ENCODE data around the gene SLC12A7. TPM values are rescaled to one million over a fixed set of nuclear protein-coding genes. Genes with fewer than 3 reads are reported as not detected.

The SLC12A7 gene
- total RNA-seq, 1 experiment from 2014 or later, result 30.8 TPM

DNA sequence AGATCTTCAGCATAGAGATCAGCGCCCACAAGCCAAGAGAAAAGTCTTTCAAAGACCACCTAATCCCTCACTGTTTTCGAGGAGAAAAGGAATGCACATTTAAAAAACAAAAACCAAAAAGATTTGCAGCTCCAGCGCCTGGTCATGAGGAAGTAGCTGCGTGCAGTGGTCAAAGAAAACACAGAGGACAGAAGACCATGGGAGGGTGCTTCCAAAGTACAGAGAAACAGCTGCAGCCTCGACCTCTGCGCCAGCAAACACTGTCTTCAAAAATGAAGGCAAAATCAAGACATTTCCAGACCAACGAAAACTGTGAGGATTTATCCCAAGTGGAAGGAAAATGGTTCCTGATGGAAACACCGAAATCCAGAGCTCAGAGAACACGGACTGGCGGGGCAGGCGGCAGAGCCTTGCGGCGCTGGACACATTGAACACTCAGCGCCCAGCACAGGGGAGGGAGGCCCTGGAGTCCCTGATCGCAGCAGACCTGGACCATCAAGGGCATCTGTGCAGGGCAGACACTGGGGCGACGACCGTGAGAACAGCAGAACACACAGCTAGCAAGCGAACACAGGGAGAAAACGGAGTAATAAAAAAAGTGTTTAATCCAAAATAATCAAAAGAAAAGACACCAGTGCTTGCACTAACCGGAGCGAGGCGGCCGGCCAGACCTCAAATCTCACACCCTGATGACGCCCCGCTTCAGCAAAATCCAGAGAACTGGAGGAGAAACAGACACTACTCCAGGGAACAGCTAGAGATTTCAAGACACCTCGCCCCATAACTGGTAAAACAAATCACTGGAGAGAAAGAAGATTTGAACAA lies 12.6 kb upstream of the SLC12A7 start:
- H2BK15ac ChIP-seq (ENCODE audit: low read depth, low read length), result no peak overlapping the region
- H4K5ac ChIP-seq (ENCODE audit: insufficient read length, low read depth, low read length), result no peak overlapping the region
- H3K79me1 ChIP-seq (ENCODE audit: insufficient read depth, low read depth, low read length, poor library complexity, severe bottlenecking), result no peaks in the 10 kb centered on the region
- H3K4me1 ChIP-seq (ENCODE audit: insufficient read depth, low read length), result no peaks in the 10 kb centered on the region
- no peak overlapping the region for H3K14ac ChIP-seq (ENCODE audit: insufficient read depth, low read length)
- no peak overlapping the region for H3K56ac ChIP-seq (ENCODE audit: insufficient read length, low read depth, low read length)
- no peak overlapping the region for H4K91ac ChIP-seq (ENCODE audit: insufficient read length, low read depth, low read length)
- H3K23me2 ChIP-seq (ENCODE audit: insufficient read length, low read depth, low read length, poor library complexity, severe bottlenecking), result no peaks in the 10 kb centered on the region
- H3K4me2 ChIP-seq (ENCODE audit: insufficient read depth, insufficient read length, low read length), result no peak overlapping the region
- no peak overlapping the region for H3K27ac ChIP-seq (ENCODE audit: insufficient read length, low read depth, low read length)
- no peak overlapping the region for H2AK5ac ChIP-seq (ENCODE audit: insufficient read length, low read length)
- no peaks in the 10 kb centered on the region for H3K27me3 ChIP-seq (ENCODE audit: insufficient read depth, low read length)
- no peak overlapping the region for H3K23ac ChIP-seq (ENCODE audit: insufficient read length, low read depth, low read length)
- Mint-ChIP-seq H3K36me3 (ENCODE audit: insufficient read depth in 1 of 3, low read depth in 3 of 3) (peaks cover 0 to 5% (median 0%) of the 10 kb centered on the region in 3 experiments; a peak in 5 of 7 replicates), H3K4me1 (peaks cover 7 to 12% of the 10 kb centered on the region in 2 experiments; a peak in 3 of 4 replicates), H3K27me3 (ENCODE audit: low read depth) (peaks cover 13% of the 10 kb centered on the region), H3K4me3 (no peak overlapping the region), H3K9me3 (peaks cover 3 to 8% of the 10 kb centered on the region in 2 experiments), H3K27ac (no peak overlapping the region; a peak in 1 of 7 replicates)
- H2AFZ ChIP-seq (ENCODE audit: low read length), result no peak overlapping the region
- no peak overlapping the region for H3T11ph ChIP-seq (ENCODE audit: low read length)
- no peak overlapping the region for H3K18ac ChIP-seq (ENCODE audit: insufficient read length, low read depth, low read length)
- H4K20me1 ChIP-seq (ENCODE audit: control insufficient read depth, insufficient read depth, insufficient read length), result no peaks in the 10 kb centered on the region
- no peaks in the 10 kb centered on the region for H3K79me2 ChIP-seq (ENCODE audit: insufficient read depth, low read length)
- no peak overlapping the region for H2BK20ac ChIP-seq (ENCODE audit: low read depth, low read length, poor library complexity, severe bottlenecking)
- no peak overlapping the region for H2BK12ac ChIP-seq (ENCODE audit: insufficient read length, low read depth, low read length)
- no peak overlapping the region for H3K4ac ChIP-seq (ENCODE audit: low read depth, low read length)
- H2BK120ac ChIP-seq (ENCODE audit: low read depth, low read length, poor library complexity, severe bottlenecking), result no peak overlapping the region
- no peak overlapping the region for H4K8ac ChIP-seq (replicated peaks; ENCODE audit: insufficient read length, low read depth, low read length)
- TF ChIP-seq, protein P1, sequence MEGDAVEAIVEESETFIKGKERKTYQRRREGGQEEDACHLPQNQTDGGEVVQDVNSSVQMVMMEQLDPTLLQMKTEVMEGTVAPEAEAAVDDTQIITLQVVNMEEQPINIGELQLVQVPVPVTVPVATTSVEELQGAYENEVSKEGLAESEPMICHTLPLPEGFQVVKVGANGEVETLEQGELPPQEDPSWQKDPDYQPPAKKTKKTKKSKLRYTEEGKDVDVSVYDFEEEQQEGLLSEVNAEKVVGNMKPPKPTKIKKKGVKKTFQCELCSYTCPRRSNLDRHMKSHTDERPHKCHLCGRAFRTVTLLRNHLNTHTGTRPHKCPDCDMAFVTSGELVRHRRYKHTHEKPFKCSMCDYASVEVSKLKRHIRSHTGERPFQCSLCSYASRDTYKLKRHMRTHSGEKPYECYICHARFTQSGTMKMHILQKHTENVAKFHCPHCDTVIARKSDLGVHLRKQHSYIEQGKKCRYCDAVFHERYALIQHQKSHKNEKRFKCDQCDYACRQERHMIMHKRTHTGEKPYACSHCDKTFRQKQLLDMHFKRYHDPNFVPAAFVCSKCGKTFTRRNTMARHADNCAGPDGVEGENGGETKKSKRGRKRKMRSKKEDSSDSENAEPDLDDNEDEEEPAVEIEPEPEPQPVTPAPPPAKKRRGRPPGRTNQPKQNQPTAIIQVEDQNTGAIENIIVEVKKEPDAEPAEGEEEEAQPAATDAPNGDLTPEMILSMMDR (conservative IDR thresholded peaks at IDR 0.05), result no peak
- WGBS (ENCODE audit: extremely low coverage, insufficient read length, low lambda C conversion rate), result no CpG with 5 or more reads among the region's 27 CpGs
- H2BK5ac ChIP-seq (ENCODE audit: insufficient read length, low read length), result no peak overlapping the region
- no peak overlapping the region for H3K9ac ChIP-seq (ENCODE audit: extremely low read depth, insufficient read length, low read length)
- DNase-seq, result no peak
- H3K9me3 ChIP-seq (ENCODE audit: control insufficient read depth, low read depth, low read length), result no peaks in the 10 kb centered on the region

Measured in H9 (cell line).